IMR-90 (cell line): Measurements from ENCODE around the gene SAFB2. TPM values are rescaled to one million over a fixed set of nuclear protein-coding genes. Genes with fewer than 3 reads are reported as not detected.

Experiments
- ATAC-seq: fragments of 200-7000 bp; cut with Tn5 transposase; 2 replicates; pipeline ENCODE4 v1.9.1; 2020; ENCODE audit warnings: low read depth, mild to moderate bottlenecking, moderate library complexity
- BruUV-seq: library from RNA; stranded (reverse); fragments of 400-500 nt; replicated peaks from 2 replicates; lab custom pipeline; 2021; lab: Mats Ljungman, UMichigan
- CTCF ChIA-PET: fragments of 300-600 bp; formaldehyde crosslinking; extraction: SDS; loops from one replicate; lab custom pipeline; 2021; ENCODE audit warnings: antibody characterized with exemption; lab: Yijun Ruan, JAX
- POLR2A ChIA-PET: fragments of 300-600 bp; sonication (Branson Sonifier 250); formaldehyde crosslinking; loops from one replicate; lab custom pipeline; 2022; ENCODE audit warnings: antibody characterized with exemption; ENCODE audit not compliant: unreplicated experiment; lab: Charles Lee
- DNase-seq: peaks from one replicate; pipeline ENCODE4 v3.0.0; 2013
- H2AFZ ChIP-seq: replicated peaks from 2 replicates; pipeline ENCODE3; 2013; ENCODE audit warnings: low read length, mild to moderate bottlenecking; ENCODE audit not compliant: poor library complexity
- H2AK5ac ChIP-seq: 2 replicates; pipeline ENCODE4 v1.6.1; 2013; ENCODE audit warnings: low read depth, low read length, inconsistent platforms
- H2AK9ac ChIP-seq: replicated peaks from 2 replicates; pipeline ENCODE3; 2013; ENCODE audit warnings: mild to moderate bottlenecking, low read depth, low read length, moderate library complexity; ENCODE audit not compliant: poor library complexity
- H2BK120ac ChIP-seq: 2 replicates; pipeline ENCODE4 v1.6.1; 2013; ENCODE audit warnings: low read depth, low read length, inconsistent platforms
- H2BK15ac ChIP-seq: 3 replicates; pipeline ENCODE4 v1.6.1; 2013; ENCODE audit warnings: low read depth, low read length, inconsistent platforms
- H2BK20ac ChIP-seq: 2 replicates; pipeline ENCODE4 v1.6.1; 2013; ENCODE audit warnings: low read depth, mild to moderate bottlenecking, inconsistent platforms, low read length, moderate library complexity
- H2BK5ac ChIP-seq: 2 replicates; pipeline ENCODE4 v1.6.1; 2013; ENCODE audit warnings: mild to moderate bottlenecking, low read depth, low read length, inconsistent platforms; ENCODE audit not compliant: poor library complexity, severe bottlenecking
- H3K14ac ChIP-seq: replicated peaks from 2 replicates; pipeline ENCODE4 v1.6.1; 2013; ENCODE audit warnings: low read depth, low read length, inconsistent platforms
- H3K18ac ChIP-seq: 2 replicates; pipeline ENCODE4 v1.6.1; 2013; ENCODE audit warnings: low read depth, low read length, control low read depth
- H3K23ac ChIP-seq: 2 replicates; pipeline ENCODE4 v1.6.1; 2013; ENCODE audit warnings: low read depth, low read length, inconsistent platforms
- H3K27ac ChIP-seq: 2 replicates; pipeline ENCODE4 v1.5.1; 2013; ENCODE audit warnings: mild to moderate bottlenecking, control low read depth, low read length; ENCODE audit not compliant: insufficient read depth
- H3K27me3 ChIP-seq: 2 replicates; pipeline ENCODE4 v1.6.1; 2013; ENCODE audit warnings: low read length; ENCODE audit not compliant: control insufficient read depth, insufficient read depth
- H3K36me3 ChIP-seq: 2 replicates; pipeline ENCODE4 v1.6.1; 2013; ENCODE audit warnings: low read length, mixed read lengths; ENCODE audit not compliant: control insufficient read depth, insufficient read depth
- H3K4ac ChIP-seq: 2 replicates; pipeline ENCODE4 v1.6.1; 2013; ENCODE audit warnings: low read depth, low read length, inconsistent platforms
- H3K4me1 ChIP-seq: 2 replicates; pipeline ENCODE4 v1.6.1; 2013; ENCODE audit warnings: low read length, mixed read lengths; ENCODE audit not compliant: control insufficient read depth, insufficient read depth
- H3K4me2 ChIP-seq: 2 replicates; pipeline ENCODE4 v1.6.1; 2013; ENCODE audit warnings: low read depth, mild to moderate bottlenecking, control low read depth, low read length, moderate library complexity
- H3K4me3 ChIP-seq: 2 replicates; pipeline ENCODE4 v1.5.1; 2013; ENCODE audit warnings: low read depth, mild to moderate bottlenecking, control low read depth, low read length, moderate library complexity; ENCODE audit not compliant: insufficient read depth
- H3K56ac ChIP-seq: 2 replicates; pipeline ENCODE4 v1.6.1; 2013; ENCODE audit warnings: low read length, inconsistent platforms; ENCODE audit not compliant: insufficient read depth; ENCODE audit errors: extremely low read depth
- H3K79me1 ChIP-seq, 2 experiments: 2 replicates each; pipeline ENCODE4 v1.6.1; 2013; ENCODE audit warnings: low read length in 2 of 2, inconsistent platforms in 1 of 2, low read depth in 1 of 2
- H3K9ac ChIP-seq: 2 replicates; pipeline ENCODE4 v1.6.1; 2013; ENCODE audit warnings: low read depth, low read length, control low read depth
- H3K9me1 ChIP-seq: 2 replicates; pipeline ENCODE4 v1.6.1; 2013; ENCODE audit warnings: low read length, inconsistent platforms; ENCODE audit not compliant: insufficient read depth
- H3K9me3 ChIP-seq: 2 replicates; pipeline ENCODE4 v1.6.1; 2013; ENCODE audit warnings: low read length; ENCODE audit not compliant: control insufficient read depth, insufficient read depth
- H4K20me1 ChIP-seq: 2 replicates; pipeline ENCODE4 v1.6.1; 2013; ENCODE audit warnings: low read length, inconsistent platforms; ENCODE audit not compliant: insufficient read depth
- H4K5ac ChIP-seq: 2 replicates; pipeline ENCODE4 v1.6.1; 2013; ENCODE audit warnings: mild to moderate bottlenecking, low read depth, low read length, control low read depth
- H4K8ac ChIP-seq, 2 experiments: 2 replicates each; pipeline ENCODE4 v1.6.1; 2013; ENCODE audit warnings: low read depth in 2 of 2, low read length in 2 of 2, control low read depth in 1 of 2, inconsistent platforms in 1 of 2
- H4K91ac ChIP-seq: 2 replicates; pipeline ENCODE4 v1.6.1; 2013; ENCODE audit warnings: low read depth, low read length, inconsistent platforms; ENCODE audit not compliant: insufficient read depth
- CEBPB ChIP-seq: IDR thresholded peaks from 2 replicates; pipeline ENCODE4 v1.6.1; 2012; ENCODE audit warnings: low read depth, low read length, improper control_type of control experiment
- MAFK ChIP-seq: IDR thresholded peaks from 2 replicates; pipeline ENCODE4 v1.6.1; 2012; ENCODE audit warnings: low read depth, low read length, improper control_type of control experiment
- NFE2L2 ChIP-seq: fragments of 150-350 bp; IDR thresholded peaks from 2 replicates; pipeline ENCODE4 v1.6.1; 2016; ENCODE audit warnings: low read depth, mild to moderate bottlenecking, low read length
- WGBS, 2 experiments: methylation state at CpG; one replicate each; pipeline versions ENCODE4 v1.1.5 to v1.1.7; 2013; ENCODE audit warnings: missing lambda C conversion rate in 2 of 2; ENCODE audit not compliant: insufficient read length in 1 of 2; ENCODE audit errors: extremely low coverage in 2 of 2; 5-methylcytosine and 5-hydroxymethylcytosine counted together
- dilution Hi-C: fragments of 300-500 bp; cut with HindIII; formaldehyde crosslinking; loops from one replicate; pipeline ENCODE4 v1.14.3; 2018; ENCODE audit warnings: low sequenced_read_pairs; ENCODE audit not compliant: unreplicated experiment
- in situ Hi-C: fragments of 300-500 bp; cut with MboI; formaldehyde crosslinking; loops from 3 replicates; pipeline ENCODE4 v1.14.3; 2019; ENCODE audit warnings: low sequenced_read_pairs, inconsistent platforms, mixed read lengths
- intact Hi-C: fragments of 100-400 bp; cut with micrococcal nuclease; formaldehyde crosslinking; loops from 2 replicates; pipeline ENCODE4 v1.10.0; 2022
- polyA plus RNA-seq, 3 experiments: library from polyadenylated mRNA; depleted of rRNA; stranded (reverse); fragments of >200 nt; gene quantifications; 2 replicates each; pipeline ENCODE4 v1.2.3, GENCODE V29; 2012; ENCODE audit warnings: low replicate concordance in 1 of 3
- total RNA-seq: library from RNA; depleted of rRNA; stranded (reverse); fragments of >200 nt; gene quantifications from 2 replicates; pipeline ENCODE4 v1.2.3, GENCODE V29; 2012

Gene SAFB2
- total and polyA plus RNA-seq, 2 of the 4 experiments (the other 2 are of a cell fraction): 11.8 to 26.2 TPM

- Histone ChIP-seq H3K23ac (no peak overlapping the region), H3K36me3 (peaks cover 2% of the 10 kb centered on the region), H4K5ac (no peak overlapping the region), H3K9ac (no peak overlapping the region), H3K27ac (no peak overlapping the region), H2BK5ac (no peak overlapping the region), H3K18ac (no peak overlapping the region), H2BK120ac (no peak overlapping the region), H3K4me1 (peaks cover 18% of the 10 kb centered on the region), H3K79me1 (peaks cover 9 to 57% of the 10 kb centered on the region in 2 experiments; a peak in 3 of 4 replicates), H3K9me3 (no peaks in the 10 kb centered on the region), H3K14ac (no peak overlapping the region; the same call in 1 of the 2 replicates), H3K4me3 (no peak overlapping the region), H2AK5ac (no peak overlapping the region), H4K8ac (no peak overlapping the region), H4K91ac (no peak overlapping the region), H3K27me3 (no peaks in the 10 kb centered on the region), H2AFZ (no peak overlapping the region), H3K56ac (no peak overlapping the region), H2BK15ac (no peak overlapping the region), H3K4ac (no peak overlapping the region), H2AK9ac (no peak overlapping the region), H3K4me2 (no peak overlapping the region), H3K9me1 (peaks cover 11% of the 10 kb centered on the region), H2BK20ac (no peak overlapping the region), H4K20me1 (peaks cover 82% of the 10 kb centered on the region)
- CTCF ChIA-PET: interaction anchor here (0.6 kb wide), 1 partner anchor 441 kb away, joined by 3 read pairs; no protein-coding TSS in a partner anchor
- TF ChIP-seq NFE2L2 (no peak), MAFK (no peak), CEBPB (no peak)
- in situ Hi-C loops: no loop called here
- ATAC-seq: no peak
- no CpG with 5 or more reads among the region's 6 CpGs for WGBS, 2 experiments
- intact Hi-C loops: no loop called here
- no TSS peak for BruUV-seq
- no peak for DNase-seq
- dilution Hi-C loops: no loop called here
- POLR2A ChIA-PET: no interaction called here
These were observed 12.9 kb upstream of the SAFB2 start for GRCh38 chr19:5635427-5635826.
